ENCODE data around the gene NUTM2D. TPM values are rescaled to one million over a fixed set of nuclear protein-coding genes. Genes with fewer than 3 reads are reported as not detected.
"Not testable (repeated sequence)": the region's sequence is repeated elsewhere in the genome, so short reads cannot be mapped to it uniquely, and the experiment has no call there.

NUTM2D gene, protein sequence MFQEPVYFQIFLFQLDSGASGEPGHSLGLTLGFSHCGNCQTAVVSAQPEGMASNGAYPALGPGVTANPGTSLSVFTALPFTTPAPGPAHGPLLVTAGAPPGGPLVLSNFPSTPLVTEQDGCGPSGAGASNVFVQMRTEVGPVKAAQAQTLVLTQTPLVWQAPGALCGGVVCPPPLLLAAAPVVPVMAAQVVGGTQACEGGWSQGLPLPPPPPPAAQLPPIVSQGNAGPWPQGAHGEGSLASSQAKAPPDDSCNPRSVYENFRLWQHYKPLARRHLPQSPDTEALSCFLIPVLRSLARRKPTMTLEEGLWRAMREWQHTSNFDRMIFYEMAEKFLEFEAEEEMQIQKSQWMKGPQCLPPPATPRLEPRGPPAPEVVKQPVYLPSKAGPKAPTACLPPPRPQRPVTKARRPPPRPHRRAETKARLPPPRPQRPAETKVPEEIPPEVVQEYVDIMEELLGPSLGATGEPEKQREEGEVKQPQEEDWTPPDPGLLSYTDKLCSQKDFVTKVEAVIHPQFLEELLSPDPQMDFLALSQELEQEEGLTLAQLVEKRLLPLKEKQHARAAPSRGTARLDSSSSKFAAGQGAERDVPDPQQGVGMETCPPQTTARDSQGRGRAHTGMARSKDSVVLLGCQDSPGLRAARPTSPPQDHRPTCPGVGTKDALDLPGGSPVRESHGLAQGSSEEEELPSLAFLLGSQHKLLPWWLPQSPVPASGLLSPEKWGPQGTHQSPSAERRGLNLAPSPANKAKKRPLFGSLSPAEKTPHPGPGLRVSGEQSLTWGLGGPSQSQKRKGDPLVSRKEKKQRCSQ
- total RNA-seq: 1 to 10 TPM; 2.2 to 3.8 (median 2.7) TPM
- polyA plus RNA-seq: 10 to 100 TPM in 1 of 2 donors, 1 to 10 TPM in 1; 4.3 to 13.8 TPM

GRCh38 chr10:87357444-87357843 is at the start of gene NUTM2D:
Gene NUTM2D, plus strand, starts transcription at chr10:87357744. Its CDS starts 522 bp downstream, at chr10:87358266.
- H3K27me3 ChIP-seq; H3K4me1 ChIP-seq; DNase-seq; FAIRE-seq; H3K4me3 ChIP-seq; H3K9me3 ChIP-seq; intact Hi-C loops (cut with DNase I); ATAC-seq; H3K27ac ChIP-seq; H3K36me3 ChIP-seq: not testable (repeated sequence)
- WGBS, 2 donors: 94% methylated on average over 2 of the region's 3 CpGs; no CpG with 5 or more reads in 1 of the 2 donors

DNA sequence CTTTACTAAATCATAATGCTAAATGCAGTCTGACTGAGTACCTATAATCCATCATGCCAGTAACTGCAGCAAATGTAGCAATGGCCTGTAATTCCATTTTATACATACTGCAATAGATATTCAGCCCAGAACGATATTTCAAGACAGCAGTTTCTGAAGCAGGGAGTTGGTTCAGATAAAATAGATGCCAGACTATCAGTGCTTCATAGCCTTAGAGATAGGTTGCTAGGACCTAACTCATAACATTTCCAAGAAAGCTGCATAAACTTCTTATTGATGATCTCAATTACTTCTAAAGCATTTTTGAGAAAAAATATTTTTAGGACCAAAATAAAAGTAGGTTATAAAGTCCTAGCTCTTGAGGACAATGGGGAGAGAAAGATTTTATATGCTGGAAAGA is 48.8 kb upstream of the NUTM2D start:
- FAIRE-seq; H3K4me3 ChIP-seq; ATAC-seq; H3K9me3 ChIP-seq; H3K4me1 ChIP-seq; H3K27ac ChIP-seq; DNase-seq; intact Hi-C loops (cut with DNase I); H3K36me3 ChIP-seq; H3K27me3 ChIP-seq: not testable (repeated sequence)
- 76 to 83% methylated on average over 1 of the region's 1 CpG for WGBS, 2 donors

DNA sequence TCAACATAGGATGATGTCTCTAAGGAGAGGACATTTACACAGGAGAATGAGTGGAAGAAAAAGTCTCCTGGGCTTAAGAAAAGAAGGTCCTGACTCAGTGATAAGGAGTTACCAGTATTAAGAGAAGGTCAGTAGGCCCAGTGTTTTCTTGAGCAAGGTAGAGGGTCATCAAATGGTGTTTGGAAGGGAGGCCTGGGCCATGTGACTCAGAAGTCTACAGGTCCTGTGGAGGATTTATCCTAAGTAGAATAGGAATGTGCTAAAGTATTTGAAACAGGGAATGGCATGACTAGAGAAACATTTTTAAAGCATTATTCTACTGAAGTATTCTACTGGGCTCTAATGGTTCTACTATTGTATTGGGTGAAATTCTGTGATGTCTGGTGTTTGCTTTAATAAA is 47.9 kb upstream of the NUTM2D start:
- H3K27ac ChIP-seq; FAIRE-seq; H3K4me3 ChIP-seq; DNase-seq; H3K27me3 ChIP-seq; H3K9me3 ChIP-seq; ATAC-seq; intact Hi-C loops (cut with DNase I); H3K36me3 ChIP-seq; H3K4me1 ChIP-seq: not testable (repeated sequence)

DNA sequence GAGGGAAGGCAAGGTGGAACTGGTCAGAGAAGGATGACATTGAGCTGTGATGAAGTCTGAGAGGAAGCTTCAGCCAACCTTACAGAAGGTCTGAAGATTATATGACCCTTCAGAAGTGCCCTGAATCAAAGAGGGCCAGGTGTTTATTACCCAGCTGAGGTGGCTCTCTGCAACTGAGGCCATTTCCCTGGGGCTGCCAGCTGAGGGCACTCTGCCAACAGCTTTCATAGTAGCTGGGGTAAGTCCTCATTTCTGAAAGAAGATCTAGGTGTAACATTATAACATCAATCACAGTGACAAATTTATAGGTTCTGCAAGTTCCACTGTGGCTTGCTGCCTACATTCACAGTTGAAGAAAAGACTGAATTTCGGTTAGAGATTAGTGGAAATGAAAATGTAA is 46.0 kb upstream of the NUTM2D start:
- H3K4me3 ChIP-seq; H3K36me3 ChIP-seq; H3K27me3 ChIP-seq; intact Hi-C loops (cut with DNase I); H3K9me3 ChIP-seq; H3K4me1 ChIP-seq; FAIRE-seq; DNase-seq; H3K27ac ChIP-seq: not testable (repeated sequence)
- 53 to 73% methylated on average over 1 of the region's 1 CpG for WGBS, 2 donors
- ATAC-seq: peak in 3 of 4 donors; percentile 30 to 74 (median 66)

GRCh38 chr10:87313649-87314359 is 43.7 kb upstream of the NUTM2D start:
- WGBS, 2 donors: 60 to 76% methylated on average over 3 of the region's 3 CpGs
- ATAC-seq: not testable (repeated sequence)

DNA sequence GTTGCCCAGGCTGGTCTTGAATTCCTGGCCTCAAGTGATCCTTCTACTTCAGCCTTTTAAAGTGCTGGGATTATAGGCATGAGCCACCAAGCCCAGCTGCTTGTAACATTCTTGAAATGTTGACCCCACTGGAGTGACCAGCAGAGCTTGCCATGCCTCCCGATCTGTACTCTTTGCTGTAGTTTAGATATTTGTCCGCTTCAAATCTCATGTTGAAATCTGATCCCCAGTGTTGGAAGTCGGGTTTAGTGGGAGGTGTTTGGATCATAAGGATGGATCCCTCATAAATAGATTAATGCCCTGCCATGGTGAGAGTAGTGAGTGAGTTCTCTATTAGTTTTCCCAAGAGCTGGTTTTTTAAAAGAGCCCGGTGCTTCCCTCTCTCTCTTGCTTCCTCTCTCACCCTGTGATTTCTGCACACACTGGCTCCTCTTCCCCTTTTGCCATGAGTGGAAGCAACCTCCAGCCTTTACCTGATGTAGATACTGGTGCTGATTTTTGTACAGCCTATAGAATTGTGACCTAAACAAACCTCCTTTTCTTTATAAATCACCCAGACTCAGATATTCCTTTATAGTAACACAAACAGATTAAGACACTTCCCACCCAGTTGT is 43.1 kb upstream of the NUTM2D start:
- H3K4me1 ChIP-seq; H3K9me3 ChIP-seq; FAIRE-seq; intact Hi-C loops (cut with DNase I); DNase-seq; H3K27me3 ChIP-seq; H3K36me3 ChIP-seq; H3K4me3 ChIP-seq; H3K27ac ChIP-seq: not testable (repeated sequence)
- 33 to 63% methylated on average over 2 to 3 of the region's 4 CpGs for WGBS, 2 donors
- ATAC-seq: peak in 1 of 4 donors; percentile 26

More at GRCh38 chr10:87313649-87314359, 43.7 kb upstream of the NUTM2D start:
- H3K36me3 ChIP-seq; DNase-seq; H3K27ac ChIP-seq; FAIRE-seq; H3K4me3 ChIP-seq; H3K9me3 ChIP-seq; H3K27me3 ChIP-seq; H3K4me1 ChIP-seq; intact Hi-C loops (cut with DNase I): not testable (repeated sequence)

DNA sequence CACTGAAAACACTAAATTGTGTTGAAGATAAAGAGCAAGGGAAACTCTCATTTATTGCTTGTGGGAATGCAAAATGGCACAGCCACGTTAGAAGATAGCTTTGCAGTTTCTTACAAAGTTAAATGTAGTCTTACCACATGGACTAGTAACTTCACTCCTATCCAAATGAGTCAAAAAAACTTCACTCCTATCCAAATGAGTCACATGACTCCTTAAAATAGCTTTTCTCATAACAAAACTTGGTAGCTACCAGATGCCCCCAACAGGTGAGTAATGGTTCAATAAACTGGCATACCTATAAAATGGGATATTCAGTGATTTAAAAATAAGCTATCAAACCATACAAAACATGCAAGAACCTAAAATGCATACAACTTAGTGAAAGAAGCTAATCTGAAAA is 36.0 kb upstream of the NUTM2D start:
- DNase-seq; ATAC-seq; H3K4me1 ChIP-seq; H3K4me3 ChIP-seq; H3K27me3 ChIP-seq; H3K9me3 ChIP-seq; FAIRE-seq; H3K27ac ChIP-seq; intact Hi-C loops (cut with DNase I); H3K36me3 ChIP-seq: not testable (repeated sequence)
- 85 to 100% methylated on average over 1 of the region's 1 CpG for WGBS, 2 donors

GRCh38 chr10:87324559-87324958 is 33.0 kb upstream of the NUTM2D start:
- H3K4me1 ChIP-seq; intact Hi-C loops (cut with DNase I); ATAC-seq; H3K27me3 ChIP-seq; H3K36me3 ChIP-seq; H3K4me3 ChIP-seq; FAIRE-seq; H3K27ac ChIP-seq; H3K9me3 ChIP-seq; DNase-seq: not testable (repeated sequence)
- WGBS, 2 donors: 91 to 98% methylated on average over 2 to 4 of the region's 5 CpGs

- H3K4me1 ChIP-seq; H3K9me3 ChIP-seq; H3K27ac ChIP-seq; ATAC-seq; H3K36me3 ChIP-seq; H3K4me3 ChIP-seq; FAIRE-seq; DNase-seq; intact Hi-C loops (cut with DNase I); H3K27me3 ChIP-seq: not testable (repeated sequence)
- WGBS, 2 donors: 97 to 100% methylated on average over 1 of the region's 1 CpG
Observed at GRCh38 chr10:87327958-87328357, 29.6 kb upstream of the NUTM2D start.

GRCh38 chr10:87329131-87329530 is 28.4 kb upstream of the NUTM2D start:
- ATAC-seq; H3K9me3 ChIP-seq; H3K4me3 ChIP-seq; intact Hi-C loops (cut with DNase I); H3K27ac ChIP-seq; H3K36me3 ChIP-seq; H3K27me3 ChIP-seq; H3K4me1 ChIP-seq; DNase-seq: not testable (repeated sequence)
- peak; percentile 54 for FAIRE-seq
- 30 to 34% methylated on average over 2 of the region's 2 CpGs for WGBS, 2 donors

DNA sequence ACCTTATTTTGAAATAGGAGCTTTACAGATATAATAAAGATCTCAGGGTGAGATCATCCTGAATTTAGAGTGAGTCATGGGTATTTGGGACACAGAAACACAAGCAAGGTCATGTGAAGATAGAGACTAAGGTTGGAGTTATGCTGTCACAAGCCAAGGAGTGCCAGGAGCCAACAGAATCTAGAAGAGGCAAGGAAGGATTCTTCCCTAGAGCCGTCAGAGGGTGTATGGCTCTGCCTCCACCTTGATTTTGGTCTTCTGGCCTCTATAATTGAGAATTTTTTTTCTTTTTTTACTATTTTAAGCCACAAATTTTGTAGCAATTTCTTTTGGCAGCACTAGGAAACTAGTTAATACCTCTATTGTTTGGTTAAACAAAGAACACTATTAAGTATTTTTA is 24.9 kb upstream of the NUTM2D start:
- H3K27me3 ChIP-seq; H3K27ac ChIP-seq; H3K4me3 ChIP-seq; H3K4me1 ChIP-seq; H3K9me3 ChIP-seq; intact Hi-C loops (cut with DNase I); FAIRE-seq; H3K36me3 ChIP-seq; ATAC-seq; DNase-seq: not testable (repeated sequence)
- WGBS, 2 donors: 97 to 100% methylated on average over 1 of the region's 1 CpG
